Suprapubic skin (tissue), 3 donors: ENCODE results near the gene ETV6.

Source experiments
- CTCF ChIP-seq, 2 donors: fragments of 200-600 bp in 1 of 2; fragments of 450-650 bp in 1 of 2; sonication (generic) in 1 of 2; IDR thresholded peaks; one replicate each; pipeline ENCODE4 v1.5.1; 2016 to 2019; ENCODE audit warnings: antibody characterized with exemption in 2 of 2, mild to moderate bottlenecking in 1 of 2, moderate library complexity in 1 of 2
- POLR2AphosphoS5 ChIP-seq, 3 donors: sonication (generic); formaldehyde crosslinking; IDR thresholded peaks; one replicate each; pipeline ENCODE4 v1.6.1; 2017; ENCODE audit warnings: antibody characterized with exemption in 3 of 3

GRCh38 chr12:11635341-11635740 is 14.1 kb upstream of the ETV6 start:
- TF ChIP-seq CTCF (IDR thresholded peaks at IDR 0.05) (no peak), POLR2AphosphoS5 (IDR thresholded peaks at IDR 0.05) (no peak)
